Stimulated activated effector memory CD8-positive, alpha-beta T cell treated with anti-CD3 and anti-CD28 coated beads, Interleukin-12 subunit alpha, Interleukin-12 subunit beta, amount 100 ng/mL, for 72 hours (primary cell): ENCODE data around the gene RSL1D1.
"Not testable (repeated sequence)": the region's sequence is repeated elsewhere in the genome, so short reads cannot be mapped to it uniquely, and the experiment has no call there.

Experiments
- ATAC-seq: fragments of 150-1000 bp; cut with Tn5 transposase; 2 replicates; pipeline ENCODE4 v1.10.0; 2021
- DNase-seq, 2 donors: peaks; one replicate each; pipeline ENCODE4 v3.0.0; 2021 to 2022; ENCODE audit warnings: low spot score in 2 of 2
- H3K27ac Mint-ChIP-seq: one replicate; pipeline ENCODE4 v1.8.0; 2022; ENCODE audit warnings: mild to moderate bottlenecking, mixed read lengths
- H3K36me3 Mint-ChIP-seq: one replicate; pipeline ENCODE4 v1.8.0; 2022; ENCODE audit warnings: mild to moderate bottlenecking, mixed read lengths
- H3K4me1 Mint-ChIP-seq: one replicate; pipeline ENCODE4 v1.8.0; 2022; ENCODE audit warnings: mixed read lengths
- H3K4me3 Mint-ChIP-seq: one replicate; pipeline ENCODE4 v1.8.0; 2022; ENCODE audit warnings: mild to moderate bottlenecking, mixed read lengths
- H3K9me3 Mint-ChIP-seq: one replicate; pipeline ENCODE4 v1.8.0; 2022; ENCODE audit warnings: mixed read lengths

RSL1D1 gene

DNA sequence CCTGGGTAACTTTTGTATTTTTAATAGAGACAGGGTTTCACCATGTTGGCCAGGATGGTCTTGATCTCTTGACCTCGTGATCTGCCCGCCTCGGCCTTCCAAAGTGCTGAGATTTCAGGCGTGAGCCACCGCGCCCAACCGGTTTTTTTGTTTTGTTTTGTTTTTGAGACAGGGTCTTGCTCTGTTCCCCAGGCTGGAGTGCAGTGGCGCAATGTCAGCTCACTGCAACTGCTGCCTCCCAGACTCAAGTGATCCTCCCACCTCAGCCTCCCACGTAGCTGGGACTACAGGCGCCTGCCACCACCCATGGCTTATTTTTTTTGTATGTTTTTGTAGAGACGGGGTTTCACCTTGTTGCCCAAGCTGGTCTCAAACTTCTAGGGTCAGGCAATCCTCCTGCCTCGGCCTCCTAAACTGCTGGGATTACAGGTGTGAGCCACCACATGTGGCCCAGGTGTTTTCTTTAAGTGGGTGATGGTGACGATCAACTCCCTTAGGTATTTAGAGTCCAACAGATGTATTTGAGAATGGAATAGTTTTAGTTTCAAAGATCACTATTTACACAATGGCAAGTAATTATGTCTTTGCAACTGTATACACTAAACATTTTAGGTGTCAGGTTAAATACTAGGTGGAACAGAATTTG, 25.7 kb downstream of the RSL1D1 start:
- H3K27ac Mint-ChIP-seq, DNase-seq, H3K4me3 Mint-ChIP-seq, H3K36me3 Mint-ChIP-seq, H3K4me1 Mint-ChIP-seq, H3K9me3 Mint-ChIP-seq, ATAC-seq: not testable (repeated sequence)

DNA sequence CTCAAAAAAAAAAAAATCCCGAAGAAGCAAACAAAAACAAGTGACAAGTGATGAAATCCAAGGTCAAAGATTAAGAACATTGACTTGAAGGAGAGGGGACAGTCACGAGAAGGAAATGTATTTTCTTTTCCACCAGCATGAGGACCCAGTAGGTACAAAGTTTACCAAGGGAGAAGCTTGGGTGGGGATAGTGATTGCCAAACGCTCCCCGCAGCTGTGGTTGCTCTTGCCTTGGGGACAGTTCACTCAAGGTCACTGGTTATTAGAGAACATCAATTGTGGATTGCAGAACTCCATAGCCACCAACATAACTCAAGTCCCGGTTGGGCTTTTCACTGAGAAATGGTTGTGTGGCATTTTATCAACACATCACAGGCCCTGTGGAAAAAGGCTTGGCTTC, 27.0 kb downstream of the RSL1D1 start:
- Mint-ChIP-seq H3K9me3 (no peaks in the 10 kb centered on the region), H3K4me1 (no peaks in the 10 kb centered on the region), H3K4me3 (no peak overlapping the region), H3K27ac (no peak overlapping the region), H3K36me3 (no peaks in the 10 kb centered on the region)
- ATAC-seq, result no peak
- no peak for DNase-seq

GRCh38 chr16:11823645-11824044, 27.7 kb downstream of the RSL1D1 start:
- H3K9me3 Mint-ChIP-seq, H3K4me1 Mint-ChIP-seq, DNase-seq, H3K27ac Mint-ChIP-seq, H3K36me3 Mint-ChIP-seq, H3K4me3 Mint-ChIP-seq, ATAC-seq: not testable (repeated sequence)

DNA sequence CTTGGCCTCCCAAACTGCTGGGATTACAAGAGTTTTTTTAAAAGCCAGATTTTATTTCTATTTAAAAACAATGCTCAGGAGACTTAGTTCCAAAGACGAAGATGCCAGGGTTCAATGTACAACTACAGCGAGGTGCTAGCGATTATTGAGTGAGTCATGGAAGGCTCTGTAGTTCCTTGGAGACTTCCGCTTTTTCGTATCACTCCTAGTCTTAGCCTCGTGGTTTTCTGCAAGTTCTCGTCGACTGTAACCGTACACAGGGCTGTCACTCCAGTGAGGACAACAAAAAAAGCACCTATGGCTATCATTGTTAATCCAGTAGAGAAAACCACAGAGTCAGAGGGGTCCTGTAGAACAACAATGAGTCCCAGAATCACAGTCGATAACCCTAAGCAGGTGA, 31.5 kb downstream of the RSL1D1 start:
- Mint-ChIP-seq H3K27ac (no peak overlapping the region), H3K36me3 (no peaks in the 10 kb centered on the region), H3K4me1 (no peaks in the 10 kb centered on the region), H3K4me3 (no peak overlapping the region), H3K9me3 (no peaks in the 10 kb centered on the region)
- DNase-seq (no peak), ATAC-seq (no peak)

DNA sequence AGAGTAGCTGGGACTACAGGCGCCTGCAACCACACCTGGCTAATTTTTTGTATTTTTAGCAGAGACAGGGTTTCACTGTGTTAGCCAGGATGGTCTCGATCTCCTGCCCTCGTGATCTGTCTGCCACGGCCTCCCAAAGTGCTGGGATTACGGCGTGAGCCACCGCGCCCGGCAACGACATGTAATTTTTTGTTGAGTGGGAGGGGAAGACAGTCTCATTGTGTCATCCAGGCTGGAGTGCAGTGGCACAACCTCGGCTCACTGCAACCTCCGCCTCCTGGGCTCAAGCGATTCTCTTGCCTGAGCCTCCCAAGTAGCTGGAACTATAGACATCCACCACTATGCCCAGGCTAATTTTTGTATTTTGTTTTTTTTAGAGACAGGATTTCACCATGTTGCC, 32.4 kb downstream of the RSL1D1 start:
- not testable (repeated sequence) for ATAC-seq, H3K27ac Mint-ChIP-seq, H3K9me3 Mint-ChIP-seq, H3K4me1 Mint-ChIP-seq, DNase-seq, H3K36me3 Mint-ChIP-seq, H3K4me3 Mint-ChIP-seq

- H3K27ac Mint-ChIP-seq, result no peak overlapping the region
- ATAC-seq, result no peak
- H3K4me1 Mint-ChIP-seq, result no peaks in the 10 kb centered on the region
These were observed 35.2 kb downstream of the RSL1D1 start for GRCh38 chr16:11816123-11816522.

GRCh38 chr16:11814800-11815199, 36.5 kb downstream of the RSL1D1 start:
- H3K4me1 Mint-ChIP-seq, H3K4me3 Mint-ChIP-seq, H3K9me3 Mint-ChIP-seq, DNase-seq, H3K27ac Mint-ChIP-seq, ATAC-seq, H3K36me3 Mint-ChIP-seq: not testable (repeated sequence)

More at GRCh38 chr16:11816123-11816522, 35.2 kb downstream of the RSL1D1 start:
- no peak overlapping the region for H3K4me3 Mint-ChIP-seq
- H3K36me3 Mint-ChIP-seq, result no peaks in the 10 kb centered on the region
- no peaks in the 10 kb centered on the region for H3K9me3 Mint-ChIP-seq
- no peak for DNase-seq

DNA sequence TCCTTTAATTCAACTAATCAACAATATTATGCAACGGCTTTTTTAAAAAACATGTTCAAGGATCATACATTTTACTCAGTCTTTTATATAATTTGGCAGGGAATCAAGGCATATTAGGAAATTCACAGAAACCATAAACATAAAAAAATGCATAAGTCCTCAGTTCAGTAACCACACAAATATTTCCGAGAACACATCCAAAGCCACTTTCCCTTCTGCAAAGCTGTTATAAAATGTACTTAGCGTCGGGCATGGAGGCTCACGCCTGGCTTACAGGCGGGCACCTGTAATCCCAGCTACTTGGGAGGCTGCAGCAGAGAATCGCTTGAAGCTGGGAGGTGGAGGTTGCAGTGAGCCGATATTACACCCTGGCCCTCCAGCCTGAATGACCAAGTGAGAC, 44.6 kb downstream of the RSL1D1 start:
- H3K36me3 Mint-ChIP-seq, result no peaks in the 10 kb centered on the region
- ATAC-seq (no peak), DNase-seq (no peak)
- peaks cover 12% of the 10 kb centered on the region for H3K4me1 Mint-ChIP-seq
- H3K9me3 Mint-ChIP-seq, result no peaks in the 10 kb centered on the region
- H3K4me3 Mint-ChIP-seq, result no peak overlapping the region
- H3K27ac Mint-ChIP-seq, result no peak overlapping the region

- no peaks in the 10 kb centered on the region for H3K36me3 Mint-ChIP-seq
- H3K9me3 Mint-ChIP-seq, result no peaks in the 10 kb centered on the region
- H3K4me1 Mint-ChIP-seq, result peaks cover 16% of the 10 kb centered on the region
- no peak overlapping the region for H3K4me3 Mint-ChIP-seq
- H3K27ac Mint-ChIP-seq, result no peak overlapping the region
- no peak for DNase-seq
- ATAC-seq, result no peak
These were observed 45.8 kb downstream of the RSL1D1 start for GRCh38 chr16:11805556-11805955.

- peaks cover 39% of the 10 kb centered on the region for H3K4me1 Mint-ChIP-seq
- no peaks in the 10 kb centered on the region for H3K9me3 Mint-ChIP-seq
- H3K36me3 Mint-ChIP-seq, result peaks cover 1% of the 10 kb centered on the region
- DNase-seq, result no peak
- H3K27ac Mint-ChIP-seq, result peak overlapping the region; percentile 15
- no peak for ATAC-seq
- H3K4me3 Mint-ChIP-seq, result no peak overlapping the region
These were observed 49.8 kb downstream of the RSL1D1 start for GRCh38 chr16:11801481-11802021.

DNA sequence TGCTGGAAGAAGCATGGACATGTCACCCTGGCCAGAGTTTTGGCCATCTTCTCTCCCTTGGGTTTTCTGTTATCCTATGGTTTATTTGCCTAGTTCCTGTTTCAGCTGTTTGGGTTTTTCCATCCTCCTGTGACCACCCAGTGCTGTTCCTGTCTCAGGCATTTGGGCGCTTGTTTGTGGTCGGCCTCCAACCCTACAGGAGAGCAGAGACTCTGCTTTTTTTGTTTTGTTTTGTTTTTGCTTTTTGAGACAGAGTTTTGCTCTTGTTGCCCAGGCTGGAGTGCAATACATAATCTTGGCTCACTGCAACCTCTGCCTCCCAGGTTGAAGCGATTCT, 51.0 kb downstream of the RSL1D1 start:
- Mint-ChIP-seq H3K9me3 (no peaks in the 10 kb centered on the region), H3K4me3 (peak overlapping the region; percentile 90), H3K27ac (peak overlapping the region; percentile 91), H3K4me1 (peaks cover 45% of the 10 kb centered on the region), H3K36me3 (peaks cover 13% of the 10 kb centered on the region)
- DNase-seq (no peak), ATAC-seq (no peak)

DNA sequence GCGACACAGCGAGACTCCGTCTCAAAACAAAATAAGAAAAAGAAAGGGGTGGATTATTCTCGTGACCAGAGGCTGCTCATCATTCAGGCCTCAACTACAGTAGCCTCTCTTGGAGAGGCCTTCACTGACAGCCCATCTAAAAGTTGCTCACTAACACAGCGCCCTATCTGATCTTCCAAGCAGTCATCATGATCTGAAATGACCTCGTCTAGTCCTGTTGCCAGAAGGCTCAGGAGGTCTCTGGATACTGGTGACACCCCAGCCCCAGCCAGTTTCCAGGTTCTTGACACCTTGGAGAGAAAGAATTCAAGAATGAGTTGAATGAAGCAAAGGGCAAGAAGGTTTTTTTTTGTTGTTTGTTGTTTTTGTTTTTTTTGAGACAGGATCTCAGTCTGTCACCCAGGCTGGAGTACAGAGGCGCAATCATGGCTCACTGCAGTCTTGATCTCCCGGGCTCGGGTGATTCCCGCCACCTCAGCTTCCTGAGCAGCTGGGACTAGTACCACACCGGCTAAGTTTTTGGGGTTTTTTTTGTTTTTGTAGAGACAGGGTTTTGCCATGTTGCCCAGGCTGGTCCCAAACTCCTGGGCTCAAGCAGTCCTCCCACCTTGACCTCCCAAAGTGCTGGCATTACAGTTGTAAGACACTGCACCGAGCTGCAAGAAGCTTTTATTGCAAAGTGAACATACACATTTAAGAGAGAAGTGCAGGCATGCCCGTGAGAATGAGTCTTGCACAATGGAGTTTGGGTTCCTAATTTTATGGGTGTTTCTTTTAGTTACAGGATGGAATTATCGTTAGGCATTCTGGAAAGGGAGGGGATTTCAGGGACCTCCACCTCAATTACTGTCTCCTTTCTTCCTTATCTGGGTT, 51.6 kb downstream of the RSL1D1 start:
- Mint-ChIP-seq H3K4me1 (peaks cover 52% of the 10 kb centered on the region), H3K27ac (peak overlapping the region; percentile 91), H3K36me3 (peaks cover 20% of the 10 kb centered on the region), H3K9me3 (no peaks in the 10 kb centered on the region), H3K4me3 (peak overlapping the region; percentile 90)
- ATAC-seq (no peak), DNase-seq (no peak)

DNA sequence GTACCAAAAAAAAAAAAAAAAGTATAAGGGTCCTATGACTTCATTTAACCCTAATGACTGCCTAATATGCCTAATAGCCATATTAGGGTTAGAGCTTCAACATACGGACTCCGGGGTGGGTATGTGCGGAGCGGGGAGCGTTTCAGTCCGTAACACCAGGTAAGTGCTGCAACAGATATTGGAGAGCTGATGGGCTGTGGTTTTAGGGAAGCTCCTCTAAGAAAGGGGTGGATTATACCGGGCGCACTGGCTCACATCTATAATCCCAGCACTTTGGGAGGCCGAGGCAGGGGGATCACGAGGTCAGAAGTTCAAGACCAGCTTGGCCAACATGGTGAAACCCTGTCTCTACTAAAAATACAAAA, 52.3 kb downstream of the RSL1D1 start:
- Mint-ChIP-seq H3K4me3 (peak overlapping the region; percentile 90), H3K4me1 (peaks cover 59% of the 10 kb centered on the region), H3K9me3 (no peaks in the 10 kb centered on the region), H3K27ac (peak overlapping the region; percentile 91), H3K36me3 (peaks cover 27% of the 10 kb centered on the region)
- DNase-seq, result no peak
- no peak for ATAC-seq

DNA sequence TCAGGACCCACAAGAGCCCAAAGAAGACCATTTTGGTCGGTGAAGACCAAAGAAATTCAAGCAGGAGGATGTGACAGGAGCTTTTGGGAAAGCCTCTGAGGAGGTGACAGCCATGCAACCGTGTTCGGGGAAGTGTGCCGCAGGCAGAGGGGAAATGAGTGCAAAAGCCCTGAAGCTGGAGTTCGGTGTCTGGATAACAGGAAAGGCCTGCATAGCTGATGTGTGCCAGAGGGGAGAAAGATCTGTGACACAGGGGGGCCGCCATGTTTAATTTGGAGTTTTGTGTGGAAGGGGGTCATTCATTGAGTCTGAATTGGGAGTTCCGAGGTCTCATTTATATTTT, 53.4 kb downstream of the RSL1D1 start:
- no peak for ATAC-seq
- no peaks in the 10 kb centered on the region for H3K9me3 Mint-ChIP-seq
- peak overlapping the region; percentile 91 for H3K27ac Mint-ChIP-seq
- H3K4me3 Mint-ChIP-seq, result peak overlapping the region; percentile 90
- no peak for DNase-seq
- H3K36me3 Mint-ChIP-seq, result peaks cover 38% of the 10 kb centered on the region
- peaks cover 66% of the 10 kb centered on the region for H3K4me1 Mint-ChIP-seq

DNA sequence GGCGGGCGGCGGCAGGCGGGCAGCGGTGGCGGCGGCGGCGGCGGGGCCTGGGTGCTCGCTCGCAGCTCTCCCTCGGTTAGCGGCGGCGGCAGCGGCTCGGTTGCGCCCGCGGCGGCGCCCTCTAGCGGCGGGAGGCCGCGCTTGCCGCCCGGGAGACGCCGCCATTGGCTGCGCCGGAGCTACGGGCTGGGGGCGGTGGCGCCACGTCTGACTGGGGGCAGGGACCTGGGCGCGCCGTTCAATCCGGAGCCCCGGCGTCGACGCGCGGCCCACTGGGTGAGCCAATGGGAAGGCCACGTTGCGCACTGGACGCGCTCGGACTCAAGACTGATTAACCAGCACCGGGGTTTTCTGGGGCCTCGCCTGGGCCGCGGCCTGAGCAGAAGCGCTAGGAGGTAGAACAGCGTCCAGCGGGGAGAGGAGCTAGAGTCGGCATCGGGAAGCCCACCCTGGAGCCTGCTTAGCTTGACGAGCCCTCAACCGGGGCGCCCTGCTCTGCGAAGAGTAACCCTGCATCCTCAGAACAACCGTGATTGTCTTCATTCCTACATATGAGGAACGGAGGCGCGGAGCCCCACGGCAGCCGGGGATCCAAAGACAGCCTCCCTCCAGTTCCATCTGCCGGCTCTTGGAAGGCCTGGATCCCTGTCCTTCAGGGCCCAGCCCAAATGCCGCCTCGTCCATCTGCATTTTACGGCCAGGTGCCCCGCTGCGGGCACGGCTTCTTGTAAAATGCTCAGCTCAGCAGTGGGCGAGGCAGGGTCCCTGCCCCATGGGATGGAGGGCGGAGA, 54.0 kb downstream of the RSL1D1 start, which contains the start of gene ZC3H7A:
TSS of gene ZC3H7A (minus strand) at position 93 of the 791 bp plus-strand sequence. CDS start 14,904 bp downstream, outside the sequence.
- H3K27ac Mint-ChIP-seq, result peak within 1 kb of the TSS; percentile 91
- ATAC-seq (peak; percentile 99), DNase-seq (peak; percentile 94)
- H3K36me3 Mint-ChIP-seq, result peaks cover 38% of the 10 kb centered on the region
- peaks cover 72% of the 10 kb centered on the region for H3K4me1 Mint-ChIP-seq
- no peaks in the 10 kb centered on the region for H3K9me3 Mint-ChIP-seq
- H3K4me3 Mint-ChIP-seq, result peak within 1 kb of the TSS; percentile 90
